Occipital lobe (tissue), 2 donors: ENCODE results near the gene CALN1. TPM values are rescaled to one million over a fixed set of nuclear protein-coding genes. Genes with fewer than 3 reads are reported as not detected.

Experiments
- DNase-seq: peaks from one replicate; lab custom pipeline; 2025; lab: John Stamatoyannopoulos, UW
- total RNA-seq: library from RNA; depleted of rRNA; stranded (reverse); fragments of >200 nt; gene quantifications from one replicate; pipeline ENCODE4 v1.2.3, GENCODE V29; 2014

Gene CALN1
- total RNA-seq, 1 donor from 2014 or later, result 45.5 TPM

DNA sequence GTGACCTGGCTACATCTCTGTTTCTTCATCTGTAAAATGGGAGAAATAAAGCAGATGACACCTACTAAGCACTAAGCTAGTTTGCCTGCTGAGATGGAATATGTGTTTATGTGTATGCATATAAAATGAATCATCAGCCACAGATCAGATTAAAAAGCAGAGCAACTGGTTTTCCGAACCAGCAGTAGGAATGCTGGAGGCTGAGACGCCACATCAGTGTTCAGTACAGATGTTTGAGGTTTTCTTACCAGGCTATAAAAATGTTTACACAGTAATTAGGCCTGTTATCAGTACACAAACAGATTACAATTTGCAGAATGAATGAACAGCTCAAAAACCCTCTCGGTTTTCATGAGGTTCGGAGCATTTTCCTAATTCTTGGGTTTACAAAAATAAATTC is 85.8 kb downstream of the CALN1 start:
- DNase-seq, result no peak

DNA sequence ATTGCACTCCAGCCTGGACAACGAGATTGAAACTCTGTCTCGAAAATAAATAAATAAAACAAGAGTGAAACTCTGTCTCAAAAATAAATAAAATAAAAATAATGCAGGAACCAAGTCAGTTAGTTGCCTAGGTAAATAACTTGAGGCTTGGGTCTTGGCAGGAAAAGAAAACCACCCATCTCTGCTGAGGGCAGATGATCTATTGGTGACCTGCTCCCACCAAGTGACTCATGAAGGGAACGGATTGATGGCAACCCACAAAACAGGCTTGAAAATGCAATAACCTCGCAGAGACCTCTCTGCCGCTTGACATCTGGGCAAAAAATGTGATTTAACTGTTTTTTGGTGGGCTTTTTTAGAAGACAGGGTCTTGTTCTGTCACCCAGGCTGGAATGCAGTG is 86.6 kb downstream of the CALN1 start:
- no peak for DNase-seq

DNA sequence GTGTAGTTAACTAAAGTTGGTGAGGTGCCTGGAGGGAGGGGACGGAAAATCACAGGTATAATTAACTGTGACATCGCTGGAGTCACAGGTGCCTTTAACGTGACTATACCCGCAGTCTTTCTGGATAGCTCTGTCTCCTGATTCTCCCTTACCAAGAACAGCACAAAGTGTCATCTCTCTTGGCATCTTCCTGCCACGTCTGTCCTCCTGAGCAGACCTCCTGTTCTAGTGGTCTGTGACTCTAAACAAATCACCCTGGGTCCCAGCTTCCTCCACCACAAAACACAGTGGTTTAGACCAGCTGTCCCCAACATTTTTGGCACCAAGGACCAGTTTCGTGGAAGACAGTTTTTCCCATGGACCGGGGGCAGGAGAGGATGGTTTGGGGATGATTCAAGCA is 90.5 kb downstream of the CALN1 start:
- DNase-seq, result no peak

GRCh38 chr7:72321081-72321480 is 91.1 kb downstream of the CALN1 start:
- DNase-seq, result no peak

GRCh38 chr7:72317341-72317740 is 94.8 kb downstream of the CALN1 start:
- no peak for DNase-seq

DNA sequence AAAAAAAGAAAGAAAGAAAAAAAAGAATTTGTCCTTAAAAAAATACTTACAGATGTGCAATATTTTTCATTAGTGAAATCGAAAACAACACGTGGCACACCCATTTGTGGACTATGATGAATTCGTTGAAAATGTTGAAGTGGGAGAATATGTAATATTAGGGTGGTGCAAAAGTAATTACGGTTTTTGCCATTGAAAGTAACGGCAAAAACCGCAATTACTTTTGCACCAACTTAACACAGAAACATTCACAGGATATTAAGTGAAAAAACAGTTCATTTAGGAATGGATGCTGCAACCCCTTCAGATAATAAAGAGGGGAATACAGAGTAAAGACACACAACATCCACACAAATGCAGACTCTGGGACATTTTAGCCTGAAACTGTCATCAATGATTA is 96.0 kb downstream of the CALN1 start:
- no peak for DNase-seq

- no peak for DNase-seq
Observed at GRCh38 chr7:72313906-72314305, 98.2 kb downstream of the CALN1 start.

DNA sequence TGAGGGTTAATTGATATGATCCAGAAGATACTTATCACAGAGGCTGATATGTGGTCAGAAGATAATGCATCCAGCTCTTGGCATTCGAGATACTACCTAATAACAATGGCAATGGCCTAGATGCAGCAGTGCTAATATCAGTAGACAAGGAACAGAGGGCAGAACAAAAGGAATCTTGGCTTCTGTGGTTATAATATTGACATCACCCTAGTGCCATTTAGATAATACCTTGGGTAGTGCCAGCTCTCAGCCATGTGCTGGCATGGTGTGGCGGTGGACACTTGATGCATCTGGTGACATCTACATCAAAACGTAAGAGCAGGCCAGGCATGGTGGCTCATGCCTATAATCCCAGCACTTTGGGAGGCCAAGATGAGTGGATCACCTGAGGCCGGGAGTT is 101.8 kb downstream of the CALN1 start:
- DNase-seq, result no peak

- no peak for DNase-seq
Observed at GRCh38 chr7:72309476-72309875, 102.7 kb downstream of the CALN1 start.

DNA sequence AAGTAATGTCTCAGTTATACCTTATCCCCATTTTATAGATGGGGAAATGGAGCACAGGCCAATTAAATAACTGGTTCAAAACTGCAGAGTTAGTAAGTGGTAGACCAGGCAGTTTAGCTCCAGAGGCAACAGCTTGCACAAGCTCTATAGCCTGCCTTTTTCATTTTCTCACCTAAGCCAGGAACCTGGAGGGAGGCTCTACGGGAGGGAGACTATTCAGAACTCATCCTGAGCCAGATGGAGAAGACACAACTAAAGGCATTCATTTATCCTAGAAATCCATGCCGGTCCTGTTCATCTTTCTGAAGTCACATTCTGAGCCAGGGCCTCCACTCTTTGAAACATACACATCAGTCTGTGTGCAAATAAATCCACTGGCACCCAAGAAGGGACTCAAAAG is 103.2 kb downstream of the CALN1 start:
- no peak for DNase-seq

- no peak for DNase-seq
Observed at GRCh38 chr7:72307566-72307965, 104.6 kb downstream of the CALN1 start.

DNA sequence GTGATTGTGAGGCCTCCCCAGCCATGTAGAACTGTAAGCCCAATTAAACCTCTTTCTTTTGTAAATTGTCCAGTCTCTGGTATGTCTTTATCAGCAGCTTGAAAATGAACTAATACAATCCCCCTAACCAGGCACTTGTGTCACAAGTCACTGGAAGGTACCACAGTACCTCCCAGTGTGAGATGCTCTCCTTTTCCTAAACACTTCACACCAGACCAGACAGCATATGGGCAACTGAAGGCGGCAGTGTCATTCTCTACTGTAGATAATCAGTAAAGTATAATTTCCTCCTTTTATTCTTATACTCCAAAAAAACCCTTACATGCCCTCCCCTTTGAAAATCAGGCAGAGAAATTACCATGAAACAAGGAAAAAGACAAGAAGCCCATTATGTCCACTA is 113.2 kb downstream of the CALN1 start:
- DNase-seq, result no peak

DNA sequence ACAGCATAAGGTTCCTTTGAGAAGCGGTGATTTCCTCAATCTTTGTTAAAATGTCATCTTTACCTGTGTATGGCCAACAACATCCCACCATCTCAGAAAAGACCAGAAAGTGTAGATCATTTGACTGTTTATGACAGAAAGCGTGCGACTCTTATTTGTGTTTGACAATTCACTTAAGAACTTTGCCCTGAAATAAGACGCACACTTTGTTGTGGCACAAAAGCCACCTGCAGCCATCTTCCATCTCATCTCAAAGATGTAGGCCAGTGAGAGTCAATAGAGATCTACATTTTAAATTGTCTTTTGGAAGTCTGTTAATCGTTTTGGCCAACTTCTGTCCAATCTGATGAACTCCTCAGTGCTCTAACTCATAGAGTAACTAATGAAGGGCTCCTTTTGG is 114.0 kb downstream of the CALN1 start:
- DNase-seq, result no peak

DNA sequence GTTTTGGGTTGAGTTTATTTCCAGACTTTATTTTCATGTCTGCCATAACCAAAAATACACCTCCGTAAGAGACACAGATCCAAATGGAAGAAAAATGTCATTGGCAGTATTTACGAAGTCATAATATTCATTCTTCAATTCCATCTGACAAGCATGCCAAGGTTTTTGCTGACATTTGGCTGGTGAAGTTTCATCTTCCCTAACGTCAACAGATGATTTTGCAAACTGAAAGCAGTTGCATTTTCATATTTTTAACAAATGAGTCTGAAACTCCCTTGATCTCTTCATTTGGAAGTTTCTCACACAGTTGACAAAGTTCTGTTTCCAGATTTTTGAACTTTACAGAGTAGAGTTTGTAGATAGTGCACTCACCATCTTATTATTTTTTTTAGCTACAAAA is 114.5 kb downstream of the CALN1 start:
- DNase-seq, result no peak

GRCh38 chr7:72292794-72293193 is 119.3 kb downstream of the CALN1 start:
- no peak for DNase-seq

DNA sequence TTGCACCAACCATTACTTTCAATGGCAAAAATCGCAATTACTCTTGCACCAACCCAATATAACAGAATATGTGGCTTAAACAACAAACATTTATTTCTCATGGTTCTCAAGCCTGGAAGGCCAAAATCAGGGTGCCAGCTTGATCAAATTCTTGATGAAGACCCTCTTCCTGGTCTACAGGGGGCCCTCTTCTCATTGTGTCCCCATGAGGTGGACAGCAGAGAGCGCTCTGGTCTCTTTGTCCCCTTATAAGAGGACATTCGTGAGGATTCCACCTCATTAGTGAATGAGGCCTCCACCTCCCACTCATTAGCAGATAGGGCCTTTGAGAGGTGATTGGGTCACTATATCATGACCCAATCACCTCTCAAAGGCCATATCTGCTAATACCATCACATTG is 120.0 kb downstream of the CALN1 start:
- DNase-seq, result no peak

- DNase-seq, result no peak
Observed at GRCh38 chr7:72286519-72286918, 125.6 kb downstream of the CALN1 start.

GRCh38 chr7:72283309-72283708 is 128.8 kb downstream of the CALN1 start:
- no peak for DNase-seq

- DNase-seq, result no peak
Observed at GRCh38 chr7:72281308-72281707, 130.8 kb downstream of the CALN1 start.

DNA sequence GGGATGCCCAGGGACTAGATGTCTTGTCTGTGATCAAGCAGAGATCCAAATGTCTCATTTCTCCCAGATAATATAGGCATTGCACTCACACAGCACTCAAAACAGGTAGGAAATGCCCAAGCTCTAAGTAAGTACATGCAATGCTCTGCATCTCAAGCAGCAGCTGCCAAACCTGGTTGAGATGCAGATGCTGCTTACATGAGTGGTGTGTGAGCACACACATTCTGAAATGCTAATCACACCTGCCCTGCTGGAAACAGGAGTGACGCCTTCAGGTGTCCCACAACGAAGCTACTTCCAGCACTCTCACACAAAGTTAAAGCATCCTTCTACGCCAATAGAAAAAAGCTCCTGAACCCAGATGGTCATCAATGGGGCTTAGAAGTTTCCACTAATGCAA is 132.9 kb downstream of the CALN1 start:
- DNase-seq, result no peak

DNA sequence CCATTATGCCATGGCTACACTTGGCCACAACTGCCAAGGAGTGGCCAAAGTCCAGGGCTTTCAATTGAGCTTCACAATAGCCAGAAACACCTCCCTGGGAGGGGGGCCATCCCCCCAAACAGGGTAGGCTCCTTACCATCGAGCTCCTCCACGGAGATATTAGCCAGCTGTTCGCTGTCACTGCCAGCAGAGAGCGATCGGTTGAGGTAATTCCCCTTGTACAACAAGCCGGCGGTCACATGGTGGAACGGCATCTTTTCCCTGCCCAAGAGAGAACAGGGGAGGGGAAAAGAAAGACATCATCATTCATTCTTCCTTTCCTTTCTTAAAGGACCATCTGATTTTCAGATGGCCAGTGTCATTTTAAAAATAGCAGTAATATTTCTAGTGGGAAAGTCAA is 133.6 kb downstream of the CALN1 start:
- no peak for DNase-seq

DNA sequence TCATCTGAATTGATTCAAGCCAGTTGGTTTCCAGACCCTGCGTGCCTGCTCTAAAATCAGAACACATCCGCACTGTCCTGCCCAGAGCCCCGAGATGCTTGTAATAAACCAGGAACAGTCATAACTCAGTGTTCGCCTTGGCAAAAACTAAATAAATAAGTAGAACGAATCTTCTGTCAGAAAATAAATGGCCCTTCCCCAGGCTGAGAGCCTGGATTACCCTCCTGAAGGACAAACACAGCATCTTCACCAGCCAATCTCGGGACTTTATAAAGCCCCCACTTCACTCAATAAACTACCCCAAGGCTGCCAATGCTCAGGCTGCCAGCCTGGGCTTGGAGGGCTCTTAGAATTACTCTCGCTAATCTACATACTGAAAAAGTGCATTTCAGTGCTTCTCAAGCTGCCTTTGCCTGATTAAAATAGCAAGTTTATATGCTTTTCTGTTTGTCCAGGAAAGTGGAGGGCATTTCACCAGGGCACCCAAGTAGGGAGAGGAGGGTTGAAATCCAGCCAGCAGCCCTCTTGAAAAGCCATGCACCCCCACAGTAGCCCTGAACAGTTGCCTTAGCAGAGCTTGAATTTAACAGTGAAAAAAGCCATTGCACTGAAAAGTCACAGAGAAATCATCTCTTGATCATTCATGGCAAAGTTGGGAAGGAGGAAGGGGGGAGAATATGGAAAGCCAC is 136.6 kb downstream of the CALN1 start:
- no peak for DNase-seq

GRCh38 chr7:72272479-72272878 is 139.7 kb downstream of the CALN1 start:
- no peak for DNase-seq

DNA sequence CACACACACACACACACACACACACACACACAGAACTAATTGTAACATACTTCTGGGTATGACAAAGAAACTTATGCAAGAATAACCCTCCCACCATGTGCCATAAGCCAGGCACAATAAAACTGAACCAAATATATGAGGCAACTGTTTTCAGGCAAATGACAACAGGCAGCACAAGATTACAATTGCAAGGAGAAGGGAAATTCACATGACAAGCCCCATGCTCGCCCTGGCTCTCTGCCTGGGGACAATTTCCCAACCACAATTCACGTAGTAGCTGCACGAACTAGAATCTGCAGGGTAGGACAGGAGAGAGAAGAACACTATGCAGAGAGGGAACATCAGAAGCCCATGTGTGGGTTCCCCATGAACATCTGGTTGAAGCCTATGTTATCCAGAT is 143.3 kb downstream of the CALN1 start:
- DNase-seq, result no peak
